GM23248 (cell line): Measurements from ENCODE around the gene ATN1.

Experiments
- EZH2 ChIP-seq: fragments of 200-600 bp; sonication (generic); IDR thresholded peaks from 2 replicates; pipeline ENCODE4 v1.6.1; 2018; ENCODE audit warnings: antibody characterized with exemption, mild to moderate bottlenecking; ENCODE audit not compliant: insufficient read depth, poor library complexity, severe bottlenecking
- EZH2phosphoT487 ChIP-seq: fragments of 200-600 bp; sonication (generic); IDR thresholded peaks from 2 replicates; pipeline ENCODE4 v1.6.1; 2018; ENCODE audit warnings: antibody characterized with exemption, moderate library complexity, mild to moderate bottlenecking, low read depth; ENCODE audit not compliant: insufficient read depth

GRCh38 chr12:6936636-6937480 lies 9.1 kb downstream of the ATN1 start:
- TF ChIP-seq EZH2 (no peak), EZH2phosphoT487 (no peak)
